Duodenal mucosa (tissue), 2 donors: Measurements from ENCODE around the gene DBNDD1.

Source experiments
- H3K27ac ChIP-seq: one replicate; pipeline ENCODE4 v1.7.0; 2013; ENCODE audit warnings: low read depth, low read length
- H3K27me3 ChIP-seq, 2 donors: one replicate each; pipeline ENCODE4 v1.7.0; 2013; ENCODE audit warnings: low read length in 2 of 2, control low read depth in 1 of 2; ENCODE audit not compliant: insufficient read depth in 2 of 2, control insufficient read depth in 1 of 2
- H3K36me3 ChIP-seq, 2 donors: one replicate each; pipeline ENCODE4 v1.7.0; 2013; ENCODE audit warnings: low read length in 2 of 2, control low read depth in 1 of 2; ENCODE audit not compliant: insufficient read depth in 2 of 2, control insufficient read depth in 1 of 2
- H3K4me1 ChIP-seq, 2 donors: one replicate each; pipeline ENCODE4 v1.7.0; 2013; ENCODE audit warnings: low read length in 2 of 2, control low read depth in 1 of 2; ENCODE audit not compliant: insufficient read depth in 2 of 2, control insufficient read depth in 1 of 2
- H3K4me3 ChIP-seq, 2 donors: one replicate each; pipeline ENCODE4 v1.7.0; 2013; ENCODE audit warnings: low read length in 2 of 2, low read depth in 1 of 2
- H3K9ac ChIP-seq, 2 donors: one replicate each; pipeline ENCODE4 v1.7.0; 2013; ENCODE audit warnings: low read length in 2 of 2, low read depth in 1 of 2
- H3K9me3 ChIP-seq, 2 donors: one replicate each; pipeline ENCODE4 v1.7.0; 2013; ENCODE audit warnings: low read length in 2 of 2, control low read depth in 1 of 2; ENCODE audit not compliant: control insufficient read depth in 1 of 2

The DBNDD1 gene

GRCh38 chr16:90035902-90036301 lies 16.6 kb upstream of the DBNDD1 start:
- H3K4me1 ChIP-seq, result no peaks in the 10 kb centered on the region
- no peaks in the 10 kb centered on the region for H3K27me3 ChIP-seq
- no peaks in the 10 kb centered on the region for H3K9me3 ChIP-seq
- peaks cover 22 to 59% of the 10 kb centered on the region in 2 donors for H3K36me3 ChIP-seq
- no peak overlapping the region for H3K4me3 ChIP-seq
- H3K27ac ChIP-seq, result no peak overlapping the region
- no peak overlapping the region for H3K9ac ChIP-seq

DNA sequence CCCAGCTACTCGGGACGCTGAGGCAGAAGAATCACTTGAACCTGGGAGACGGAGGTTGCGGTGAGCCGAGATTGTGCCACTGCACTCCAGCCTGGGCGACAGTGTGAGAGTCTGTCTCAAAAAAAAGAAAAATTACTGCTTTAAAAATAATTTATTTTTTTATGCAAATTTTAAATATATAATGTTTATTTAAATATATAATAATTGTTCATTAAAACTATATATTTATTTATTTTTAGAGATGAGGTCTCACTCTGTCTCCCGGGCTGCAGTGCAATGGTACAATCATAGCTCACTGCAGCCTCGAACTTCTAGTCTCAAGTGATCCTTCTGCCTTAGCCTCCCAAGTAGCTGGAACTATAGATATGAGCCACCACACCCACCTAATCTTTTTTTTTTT lies 15.2 kb upstream of the DBNDD1 start:
- Histone ChIP-seq H3K9me3 (no peaks in the 10 kb centered on the region), H3K36me3 (peaks cover 19 to 48% of the 10 kb centered on the region in 2 donors), H3K27me3 (no peaks in the 10 kb centered on the region), H3K4me1 (no peaks in the 10 kb centered on the region), H3K4me3 (no peak overlapping the region), H3K9ac (no peak overlapping the region), H3K27ac (no peak overlapping the region)

DNA sequence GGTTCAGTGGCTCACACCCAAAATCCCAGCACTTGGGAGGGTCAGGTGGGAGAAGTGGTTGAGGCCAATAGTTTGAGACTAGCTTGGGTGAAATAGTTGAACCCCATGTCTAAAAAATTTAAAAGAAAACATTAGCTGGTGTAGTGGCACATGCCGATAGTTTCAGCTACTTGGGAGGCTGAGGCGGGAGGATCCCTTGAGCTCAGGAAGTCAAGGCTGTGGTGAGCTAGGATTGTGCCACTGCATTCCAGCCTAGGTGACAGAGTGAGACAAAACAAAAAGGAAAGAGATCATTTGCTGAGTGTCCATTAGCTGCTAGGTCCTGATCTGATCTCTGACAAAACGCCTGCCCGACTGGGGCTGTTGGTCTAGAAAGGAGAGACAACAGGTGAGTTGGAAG lies 14.1 kb upstream of the DBNDD1 start:
- peaks cover 22 to 42% of the 10 kb centered on the region in 2 donors for H3K36me3 ChIP-seq
- H3K4me3 ChIP-seq, result no peak overlapping the region
- H3K9me3 ChIP-seq, result no peaks in the 10 kb centered on the region
- H3K27me3 ChIP-seq, result no peaks in the 10 kb centered on the region
- no peaks in the 10 kb centered on the region for H3K4me1 ChIP-seq
- no peak overlapping the region for H3K9ac ChIP-seq
- H3K27ac ChIP-seq, result no peak overlapping the region

DNA sequence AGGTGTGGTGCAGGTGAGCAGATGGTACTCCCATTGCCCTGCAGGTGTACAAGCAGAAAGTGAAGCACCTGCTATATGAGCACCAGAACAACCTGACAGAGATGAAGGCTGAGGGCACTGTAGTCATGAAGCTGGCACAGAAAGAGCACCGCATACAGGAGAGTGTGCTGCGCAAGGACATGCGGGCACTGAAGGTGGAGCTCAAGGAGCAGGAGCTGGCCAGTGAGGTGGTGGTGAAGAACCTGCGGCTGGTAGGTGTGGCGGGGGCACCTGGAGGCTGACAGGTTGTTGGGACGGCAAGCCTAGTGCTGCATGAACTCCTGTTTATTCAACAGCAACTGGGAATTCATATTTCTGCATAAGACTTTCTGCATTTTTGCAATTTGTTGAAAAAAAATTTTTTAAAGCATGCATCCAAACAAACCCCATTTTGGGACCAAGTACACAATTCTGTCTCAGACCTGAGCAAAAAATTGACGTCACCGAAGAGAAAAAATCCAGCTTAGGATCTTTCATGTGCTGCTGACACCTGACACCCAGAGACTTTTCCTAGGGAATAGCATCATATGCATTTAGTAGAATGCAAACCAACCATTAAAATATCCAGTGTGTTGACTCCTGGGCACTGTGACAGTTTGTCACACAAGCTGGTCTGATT lies 13.5 kb upstream of the DBNDD1 start:
- Histone ChIP-seq H3K9me3 (no peaks in the 10 kb centered on the region), H3K27ac (no peak overlapping the region)

DNA sequence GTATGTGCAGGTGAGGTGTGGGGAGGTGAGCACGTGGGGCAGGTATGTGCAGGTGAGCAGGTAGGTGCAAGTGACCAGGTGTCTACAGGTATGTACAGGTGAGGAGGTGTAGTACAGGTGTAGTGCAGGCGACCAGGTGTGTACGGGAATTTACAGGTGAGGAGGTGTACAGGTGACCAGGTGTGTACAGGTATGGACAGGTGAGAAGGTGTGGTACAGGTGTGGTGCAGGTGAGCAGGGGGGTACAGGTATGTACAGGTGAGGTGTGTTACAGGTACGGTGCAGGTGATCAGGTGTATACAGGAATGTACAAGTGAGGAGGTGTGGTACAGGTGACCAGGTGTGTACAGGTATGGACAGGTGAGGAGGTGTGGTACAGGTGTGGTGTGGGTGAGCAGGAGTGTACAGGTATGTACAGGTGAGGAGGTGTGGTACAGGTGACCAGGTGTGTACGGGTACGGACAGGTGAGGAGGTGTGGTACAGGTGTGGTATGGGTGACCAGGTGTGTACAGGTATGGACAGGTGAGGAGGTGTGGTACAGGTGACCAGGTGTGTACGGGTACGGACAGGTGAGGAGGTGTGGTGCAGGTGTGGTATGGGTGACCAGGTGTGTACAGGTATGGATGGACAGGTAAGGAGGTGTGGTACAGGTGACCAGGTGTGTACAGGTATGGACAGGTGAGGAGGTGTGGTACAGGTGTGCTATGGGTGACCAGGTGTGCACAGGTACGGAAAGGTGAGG lies 12.8 kb upstream of the DBNDD1 start:
- no peak overlapping the region for H3K9ac ChIP-seq
- H3K4me1 ChIP-seq, result no peaks in the 10 kb centered on the region
- no peaks in the 10 kb centered on the region for H3K9me3 ChIP-seq
- no peaks in the 10 kb centered on the region for H3K27me3 ChIP-seq
- H3K27ac ChIP-seq, result no peak overlapping the region
- no peak overlapping the region for H3K4me3 ChIP-seq
- peaks cover 20 to 29% of the 10 kb centered on the region in 2 donors for H3K36me3 ChIP-seq

More for the DNA sequence above, 13.5 kb upstream of the DBNDD1 start:
- H3K4me1 ChIP-seq, result no peaks in the 10 kb centered on the region
- no peaks in the 10 kb centered on the region for H3K27me3 ChIP-seq
- peaks cover 22 to 36% of the 10 kb centered on the region in 2 donors for H3K36me3 ChIP-seq
- no peak overlapping the region for H3K4me3 ChIP-seq
- no peak overlapping the region for H3K9ac ChIP-seq

DNA sequence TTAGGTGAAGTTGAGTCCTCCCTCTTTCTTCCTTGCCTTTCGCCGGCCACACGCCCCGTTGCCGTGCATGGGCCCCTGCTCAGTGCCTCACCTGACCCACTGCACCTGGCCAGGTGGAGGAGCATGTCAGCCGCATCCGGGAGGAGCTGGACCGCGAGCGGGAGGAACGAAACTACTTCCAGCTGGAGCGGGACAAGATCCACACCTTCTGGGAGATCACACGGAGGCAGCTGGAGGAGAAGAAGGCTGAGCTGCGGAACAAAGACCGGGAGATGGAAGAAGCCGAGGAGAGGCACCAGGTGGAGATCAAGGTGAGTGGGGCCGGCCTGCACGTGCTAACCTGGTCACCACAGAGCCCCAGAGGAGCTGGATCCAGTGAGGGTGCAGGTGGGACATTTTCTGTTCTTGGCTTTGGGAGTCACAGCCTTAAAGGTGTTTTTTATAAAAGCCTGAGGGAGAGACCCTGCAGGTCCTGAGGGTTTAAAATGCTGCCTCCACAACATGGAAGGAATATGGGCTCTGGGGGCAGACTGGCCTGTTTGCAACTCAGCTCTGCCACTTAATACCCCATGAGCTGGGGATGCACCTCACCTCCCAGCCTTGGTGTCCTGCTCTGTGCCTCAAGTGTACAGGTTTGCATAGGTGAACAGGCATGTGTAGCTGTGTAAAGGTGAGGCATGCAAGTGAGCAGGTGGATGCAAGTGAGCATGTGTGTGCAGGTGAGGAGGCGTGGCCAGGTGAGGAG lies 12.1 kb upstream of the DBNDD1 start:
- Histone ChIP-seq H3K27ac (no peak overlapping the region), H3K9ac (no peak overlapping the region), H3K36me3 (peaks cover 13 to 21% of the 10 kb centered on the region in 2 donors)

GRCh38 chr16:90028985-90029384 lies 9.7 kb upstream of the DBNDD1 start:
- Histone ChIP-seq H3K4me1 (no peaks in the 10 kb centered on the region), H3K4me3 (no peak overlapping the region), H3K9me3 (no peaks in the 10 kb centered on the region), H3K27ac (no peak overlapping the region), H3K27me3 (no peaks in the 10 kb centered on the region), H3K36me3 (peaks cover 6 to 10% of the 10 kb centered on the region in 2 donors), H3K9ac (no peak overlapping the region)

More for the DNA sequence above, 12.1 kb upstream of the DBNDD1 start:
- H3K4me1 ChIP-seq, result no peaks in the 10 kb centered on the region
- no peak overlapping the region for H3K4me3 ChIP-seq
- no peaks in the 10 kb centered on the region for H3K27me3 ChIP-seq
- no peaks in the 10 kb centered on the region for H3K9me3 ChIP-seq

DNA sequence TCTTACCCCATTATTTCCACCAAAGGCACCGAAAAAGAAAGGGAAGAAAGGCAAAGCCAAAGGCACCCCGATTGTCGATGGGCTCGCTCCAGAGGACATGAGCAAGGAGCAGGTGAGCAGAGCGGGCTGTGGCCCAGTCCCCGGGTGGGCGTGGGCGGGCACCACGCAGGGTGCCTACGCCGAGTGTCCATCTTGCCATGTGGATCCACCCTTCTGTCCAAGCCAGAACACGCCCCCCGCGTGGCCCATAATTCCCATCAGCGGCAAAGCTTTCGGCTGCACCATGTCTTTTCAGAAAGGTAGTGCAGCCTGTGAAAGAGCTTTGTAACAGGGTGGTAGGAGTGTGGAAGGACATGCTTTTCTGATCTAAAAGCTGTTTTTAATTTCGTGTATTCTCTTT lies 8.4 kb upstream of the DBNDD1 start:
- Histone ChIP-seq H3K9ac (no peak overlapping the region), H3K4me3 (no peak overlapping the region), H3K27ac (no peak overlapping the region), H3K9me3 (no peaks in the 10 kb centered on the region), H3K36me3 (peaks cover 4 to 10% of the 10 kb centered on the region in 2 donors), H3K27me3 (no peaks in the 10 kb centered on the region), H3K4me1 (peaks cover 0 to 8% of the 10 kb centered on the region in 2 donors)

- Histone ChIP-seq H3K27me3 (no peaks in the 10 kb centered on the region), H3K36me3 (peaks cover 0 to 3% of the 10 kb centered on the region in 2 donors), H3K9me3 (no peaks in the 10 kb centered on the region), H3K27ac (no peak overlapping the region), H3K4me3 (no peak overlapping the region), H3K9ac (no peak overlapping the region), H3K4me1 (peaks cover 4 to 12% of the 10 kb centered on the region in 2 donors)
Observed at GRCh38 chr16:90026135-90026534, 6.9 kb upstream of the DBNDD1 start.

DNA sequence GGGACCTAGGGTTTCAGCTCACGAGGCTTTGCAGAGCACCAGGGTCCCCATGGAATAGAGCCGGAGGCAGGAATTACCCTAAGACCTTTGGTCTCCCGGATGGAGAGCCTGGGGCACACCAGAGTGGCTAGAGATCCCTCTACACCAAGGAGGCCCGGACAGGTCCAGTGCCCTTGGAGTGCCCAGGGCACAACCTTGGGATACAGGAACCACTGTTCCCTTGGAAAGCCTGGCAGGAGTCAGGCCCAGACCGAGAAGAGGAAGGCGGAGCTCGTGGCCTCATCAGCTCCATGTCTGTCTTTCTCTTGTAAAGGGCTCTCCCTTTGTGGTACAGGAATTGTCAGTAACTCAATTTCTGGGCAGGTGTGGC lies 3.8 kb upstream of the DBNDD1 start:
- no peak overlapping the region for H3K27ac ChIP-seq
- peaks cover 0 to 2% of the 10 kb centered on the region in 2 donors for H3K27me3 ChIP-seq

More for the DNA sequence above, 3.8 kb upstream of the DBNDD1 start:
- Histone ChIP-seq H3K36me3 (no peaks in the 10 kb centered on the region), H3K9ac (peak overlapping the region; percentile 63 to 65), H3K4me3 (peak overlapping the region; percentile 70 to 78), H3K4me1 (peaks cover 4 to 17% of the 10 kb centered on the region in 2 donors), H3K9me3 (no peaks in the 10 kb centered on the region)
